ENCODE results near the gene CWH43.
"Not testable (repeated sequence)": the region's sequence is repeated elsewhere in the genome, so short reads cannot be mapped to it uniquely, and the experiment has no call there.

- TF ChIP-seq CTCF (IDR thresholded peaks at IDR 0.05; ENCODE audit: extremely low read depth in 1 of 2, insufficient read depth in 1 of 2, low read depth in 1 of 2, low read length in 2 of 2); MAX (IDR thresholded peaks at IDR 0.05; ENCODE audit: insufficient read depth, insufficient read length); POLR2A (IDR thresholded peaks at IDR 0.05; ENCODE audit: low read depth, low read length); EZH2 (IDR thresholded peaks at IDR 0.05; ENCODE audit: borderline replicate concordance, low read depth, low read length, severe bottlenecking): not testable (repeated sequence)
Observed at GRCh38 chr4:49099831-49100444, 113.9 kb downstream of the CWH43 start.
